GM21723 (cell line): Measurements from ENCODE around the gene FRS3.

Source experiments
- ATAC-seq: cut with Tn5 transposase; IDR thresholded peaks from one replicate; pipeline ENCODE4 v1.9.1; 2021; ENCODE audit warnings: mild to moderate bottlenecking, moderate library complexity; ENCODE audit not compliant: unreplicated experiment

The FRS3 gene

DNA sequence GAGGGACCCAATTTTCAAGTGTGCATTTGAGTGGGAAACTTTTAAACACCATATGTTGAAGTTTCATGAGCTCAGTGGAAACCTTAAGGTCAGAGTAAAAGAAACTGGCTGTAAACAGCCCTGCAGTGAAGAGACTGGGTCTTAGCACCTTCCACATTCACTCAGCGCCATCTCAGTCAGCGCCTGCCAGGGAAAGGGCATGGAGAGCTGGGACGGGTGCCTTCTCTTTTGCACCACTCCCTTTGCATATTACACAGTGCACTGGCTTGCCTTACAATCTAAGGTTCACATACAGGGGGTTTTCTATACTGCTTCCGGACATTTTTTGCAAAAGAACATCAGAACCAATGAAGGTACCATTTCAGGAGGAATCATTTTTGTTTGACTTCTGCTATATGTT lies 12.3 kb upstream of the FRS3 start:
- no peak for ATAC-seq

- no peak for ATAC-seq
Measured at GRCh38 chr6:41791305-41791704, 11.6 kb upstream of the FRS3 start.

- no peak for ATAC-seq
Measured at GRCh38 chr6:41790045-41790444, 10.3 kb upstream of the FRS3 start.

DNA sequence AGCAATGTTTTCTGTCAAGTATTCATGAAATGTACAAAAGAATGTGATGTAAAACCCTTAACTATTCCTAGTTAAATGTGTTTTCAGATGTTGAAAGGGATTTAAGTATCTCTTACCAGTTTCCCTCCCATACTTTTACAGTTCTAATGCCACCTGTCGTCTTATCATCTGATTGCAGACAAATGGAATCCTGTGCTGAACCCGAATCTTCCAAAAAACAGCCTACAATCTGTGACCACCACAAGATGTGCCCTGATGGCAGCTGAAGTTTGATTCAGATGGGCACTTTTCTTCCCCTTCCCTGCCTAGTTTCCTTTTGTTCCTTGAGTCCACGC lies 9.7 kb upstream of the FRS3 start:
- ATAC-seq, result no peak

DNA sequence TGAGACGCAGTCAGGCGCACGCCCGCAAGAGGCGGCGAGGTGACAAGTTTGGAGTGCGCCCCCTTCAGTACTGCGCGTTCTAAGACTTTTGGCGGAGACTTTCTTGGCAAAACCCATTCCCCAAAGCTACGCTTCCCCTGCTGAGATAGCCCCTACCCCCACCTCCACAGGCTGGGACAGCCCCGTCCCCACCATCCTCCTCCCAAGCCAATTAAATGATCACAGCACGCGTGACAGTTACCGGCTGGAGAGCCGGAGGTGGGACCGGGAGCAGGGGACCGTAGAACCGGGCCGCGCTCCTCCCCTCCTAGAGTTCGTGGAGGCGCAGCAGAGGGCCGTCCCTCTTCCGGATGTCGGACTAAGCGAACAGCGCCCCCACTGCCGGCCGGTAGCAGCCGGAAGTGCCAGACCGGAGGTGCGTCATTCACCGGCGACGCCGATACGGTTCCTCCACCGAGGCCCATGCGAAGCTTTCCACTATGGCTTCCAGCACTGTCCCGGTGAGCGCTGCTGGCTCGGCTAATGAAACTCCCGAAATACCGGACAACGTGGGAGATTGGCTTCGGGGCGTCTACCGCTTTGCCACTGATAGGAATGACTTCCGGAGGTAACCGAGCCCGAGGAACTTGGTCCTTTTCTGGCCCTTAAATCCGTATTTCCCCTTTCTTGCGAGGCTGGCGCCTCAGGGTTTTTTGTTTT lies 7.7 kb upstream of the FRS3 start, which contains the start of gene TOMM6:
Gene TOMM6, plus strand, starts transcription at position 476 of the 699 bp plus-strand sequence. Its CDS starts 4 bp downstream, at position 480.
- peak; percentile 78 for ATAC-seq

- peak; percentile 72 for ATAC-seq
Measured at GRCh38 chr6:41786451-41787218, 6.9 kb upstream of the FRS3 start.

- no peak for ATAC-seq
Measured at GRCh38 chr6:41785689-41786450, 6.2 kb upstream of the FRS3 start.

GRCh38 chr6:41785254-41785653 lies 5.6 kb upstream of the FRS3 start:
- no peak for ATAC-seq

DNA sequence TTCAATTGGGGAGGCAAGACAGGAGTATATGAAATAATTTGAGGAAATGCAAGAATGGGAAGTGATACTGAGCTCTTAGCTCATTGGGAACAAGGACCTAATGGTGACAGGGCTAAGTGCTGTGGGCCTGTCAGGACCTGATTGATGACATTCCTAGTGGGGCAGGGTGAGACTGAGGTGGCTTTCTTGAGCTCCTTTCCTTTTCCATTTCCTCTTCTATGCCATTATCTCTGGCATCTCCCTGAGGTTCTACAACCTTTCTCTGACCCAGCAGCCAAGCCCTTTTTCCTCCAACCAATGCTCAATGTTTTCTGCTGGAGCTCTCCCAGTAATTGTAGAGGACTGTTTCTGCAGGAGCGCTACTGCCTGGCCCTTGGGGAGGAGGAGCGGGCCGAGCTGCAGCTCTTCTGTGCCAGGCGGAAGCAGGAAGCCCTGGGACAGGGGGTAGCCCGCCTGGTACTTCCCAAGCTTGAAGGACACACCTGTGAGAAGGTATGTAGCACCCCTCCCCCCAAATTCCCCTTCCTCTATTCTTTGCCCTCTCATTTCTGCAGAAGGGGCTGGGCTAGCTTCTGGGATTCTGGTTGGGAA lies 5.0 kb upstream of the FRS3 start:
- ATAC-seq, result no peak

- no peak for ATAC-seq
Measured at GRCh38 chr6:41783106-41783780, 3.5 kb upstream of the FRS3 start.

DNA sequence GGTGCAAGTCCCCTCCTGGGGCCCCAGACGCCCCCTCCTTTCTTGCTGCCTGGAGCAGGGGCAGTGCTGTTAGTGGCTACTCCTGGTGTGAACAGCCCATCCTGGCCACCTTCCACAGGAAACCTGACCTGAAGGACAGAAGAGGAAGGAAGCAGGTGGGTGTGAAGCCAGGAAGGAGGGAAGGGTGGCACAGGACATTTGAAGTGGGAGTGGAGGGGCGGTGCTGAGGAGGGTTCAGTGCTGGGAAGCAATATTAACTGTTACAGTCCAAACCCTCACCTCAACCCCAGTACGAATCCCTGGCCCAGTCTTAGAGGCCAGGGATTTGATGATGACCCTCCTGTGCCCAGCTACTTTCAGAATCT lies 1.6 kb upstream of the FRS3 start:
- no peak for ATAC-seq

- peak; percentile 21 for ATAC-seq
Measured at GRCh38 chr6:41780551-41781365, 1.1 kb upstream of the FRS3 start, which contains the start of gene PRICKLE4. PRICKLE4 (plus strand) TSS chr6:41780782; CDS start chr6:41783474, 2,692 bp downstream.

- peak; percentile 10 for ATAC-seq
Measured at GRCh38 chr6:41779336-41779735, 364 bp downstream of the FRS3 start.

DNA sequence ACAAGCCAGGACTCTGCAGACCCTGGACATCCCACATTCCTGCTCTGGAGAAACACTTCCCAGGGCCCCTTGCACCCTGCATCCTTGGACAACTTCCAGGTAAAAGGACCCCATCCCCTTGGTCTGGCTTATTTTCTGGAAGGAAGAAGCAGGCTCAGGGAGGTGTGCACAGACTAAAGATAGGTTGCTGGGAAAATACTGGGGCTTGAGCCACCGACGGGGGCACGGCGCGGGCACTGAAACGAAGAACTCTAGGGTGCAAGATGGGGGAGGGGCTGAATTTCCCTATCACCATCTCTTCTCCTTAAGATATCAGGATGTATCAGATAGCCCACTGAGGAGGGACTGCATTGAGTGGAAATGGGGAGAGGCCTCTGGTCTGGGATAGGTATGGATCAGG lies 805 bp downstream of the FRS3 start:
- ATAC-seq, result no peak

DNA sequence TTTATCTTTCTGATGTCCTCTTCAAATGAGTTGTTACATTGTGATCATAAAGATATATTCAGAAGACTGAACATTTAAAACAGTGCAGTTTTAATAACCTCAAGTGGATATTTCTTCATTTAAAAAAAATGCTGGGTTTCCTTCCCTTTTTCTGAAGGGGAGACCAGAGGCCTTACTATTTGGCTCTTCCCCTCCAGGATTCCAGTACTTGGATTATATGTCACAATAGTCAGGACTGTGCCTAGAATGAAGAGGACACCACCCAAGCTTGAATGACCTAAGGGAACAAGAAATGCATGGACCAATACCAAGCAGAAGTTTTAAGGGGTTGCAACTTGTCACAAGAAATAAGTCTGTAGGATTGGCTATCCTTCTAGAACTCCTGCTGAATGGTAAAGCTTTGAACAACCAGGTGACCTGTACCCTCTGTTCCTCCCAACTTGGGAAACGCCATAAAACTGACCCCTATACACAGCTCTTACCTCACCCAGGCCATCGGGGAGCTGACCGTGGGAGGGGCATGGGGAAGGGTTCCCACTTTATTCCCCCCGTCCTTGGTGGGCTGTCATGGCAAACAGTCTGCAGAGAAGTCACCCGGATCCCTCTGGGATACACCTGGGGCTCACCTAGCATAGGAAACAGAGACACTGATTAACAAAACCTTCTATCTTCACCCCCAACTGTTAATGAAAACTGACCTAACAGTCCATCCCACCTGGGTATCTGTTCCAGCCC lies 2.0 kb downstream of the FRS3 start:
- ATAC-seq, result no peak

- no peak for ATAC-seq
Measured at GRCh38 chr6:41775293-41775882, 4.3 kb downstream of the FRS3 start.

GRCh38 chr6:41774841-41775240 lies 4.9 kb downstream of the FRS3 start:
- ATAC-seq, result no peak

DNA sequence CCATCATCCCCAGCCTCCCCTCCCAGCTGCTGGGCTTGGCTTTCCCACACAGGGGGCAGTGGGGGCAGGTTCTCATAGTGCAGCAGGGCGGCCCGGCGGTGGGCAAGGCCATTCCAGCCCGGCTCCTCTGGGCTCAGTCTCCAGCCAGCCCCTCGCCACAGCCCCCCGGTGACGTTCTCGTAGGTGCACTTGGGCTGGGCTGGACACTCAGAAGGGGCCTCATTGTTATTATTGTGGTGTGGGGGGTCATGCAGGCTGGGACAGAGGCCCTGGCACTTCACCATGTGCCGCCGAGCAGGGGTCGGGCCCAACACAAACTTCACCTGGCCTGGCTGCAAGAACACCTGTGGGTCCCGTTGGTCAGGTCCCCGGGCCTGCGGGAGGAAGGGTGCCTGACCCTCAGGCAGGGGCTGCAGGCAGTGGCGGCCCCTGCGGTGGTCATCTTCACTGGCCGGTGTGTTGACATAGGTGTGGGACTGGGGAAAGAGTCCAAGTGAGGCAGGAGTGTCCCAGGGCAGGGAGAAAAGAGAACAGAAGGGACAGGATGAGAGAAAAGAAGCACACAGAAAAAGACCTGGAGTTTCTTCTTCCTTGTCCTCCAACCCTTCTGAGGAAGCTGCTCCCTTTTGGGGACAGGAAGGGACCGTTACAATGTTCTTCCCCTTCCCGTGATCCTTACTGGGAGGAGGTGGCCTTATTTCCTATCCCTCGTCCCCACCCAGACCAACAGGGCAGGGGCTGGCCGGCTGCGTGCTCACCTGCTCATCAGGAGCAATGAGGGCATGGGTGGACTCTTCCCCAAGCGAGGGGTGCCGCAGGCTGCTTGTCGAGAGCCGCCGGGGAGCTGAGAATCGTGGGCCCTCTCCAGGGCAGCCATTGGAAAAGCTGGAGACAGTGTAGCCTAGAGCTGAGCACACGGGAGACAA lies 8.4 kb downstream of the FRS3 start:
- no peak for ATAC-seq
